Activated CD8-positive, alpha-beta memory T cell treated with anti-CD3 and anti-CD28 coated beads, Interleukin-2, amount 50 U/mL, for 48 hours (primary cell): ENCODE measurements around the gene ZFYVE28.
"Not testable (repeated sequence)": the region's sequence is repeated elsewhere in the genome, so short reads cannot be mapped to it uniquely, and the experiment has no call there.

ENCODE experiments used
- DNase-seq: peaks from one replicate; pipeline ENCODE4 v3.0.0-alpha.2; 2020

The ZFYVE28 gene

DNA sequence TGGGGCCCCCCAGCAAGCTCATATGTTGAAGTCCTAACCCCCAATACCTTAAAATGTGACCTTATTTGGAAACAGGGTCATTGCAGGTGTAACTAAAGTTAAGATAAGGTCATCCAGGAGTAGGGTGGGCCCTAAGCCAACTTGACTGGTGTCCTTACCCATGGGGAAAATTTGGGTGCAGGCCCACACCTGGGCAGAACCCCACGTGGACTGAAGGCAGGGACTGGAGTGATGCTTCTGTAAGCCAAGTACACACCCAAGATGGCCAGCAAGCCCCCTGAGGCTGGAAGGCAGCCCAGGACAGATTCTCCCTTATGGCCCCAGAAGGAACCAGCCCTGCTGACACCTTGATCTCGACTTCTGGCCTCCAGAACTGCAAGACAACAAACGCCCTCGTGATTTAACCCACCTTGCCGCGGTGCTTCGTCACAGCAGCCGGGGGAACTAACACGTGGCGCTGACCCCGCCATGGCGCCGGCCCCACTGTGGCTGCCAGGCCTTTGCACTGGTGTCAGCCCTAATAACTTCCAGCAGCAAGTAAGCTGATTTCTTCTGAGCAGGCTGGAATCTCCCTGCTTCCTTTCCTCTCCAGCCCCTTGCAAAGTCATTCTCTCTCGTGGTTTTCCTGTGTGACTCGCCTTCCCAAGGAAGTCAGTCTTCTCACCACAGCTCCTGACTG, 133.4 kb downstream of the ZFYVE28 start:
- DNase-seq, result no peak

DNA sequence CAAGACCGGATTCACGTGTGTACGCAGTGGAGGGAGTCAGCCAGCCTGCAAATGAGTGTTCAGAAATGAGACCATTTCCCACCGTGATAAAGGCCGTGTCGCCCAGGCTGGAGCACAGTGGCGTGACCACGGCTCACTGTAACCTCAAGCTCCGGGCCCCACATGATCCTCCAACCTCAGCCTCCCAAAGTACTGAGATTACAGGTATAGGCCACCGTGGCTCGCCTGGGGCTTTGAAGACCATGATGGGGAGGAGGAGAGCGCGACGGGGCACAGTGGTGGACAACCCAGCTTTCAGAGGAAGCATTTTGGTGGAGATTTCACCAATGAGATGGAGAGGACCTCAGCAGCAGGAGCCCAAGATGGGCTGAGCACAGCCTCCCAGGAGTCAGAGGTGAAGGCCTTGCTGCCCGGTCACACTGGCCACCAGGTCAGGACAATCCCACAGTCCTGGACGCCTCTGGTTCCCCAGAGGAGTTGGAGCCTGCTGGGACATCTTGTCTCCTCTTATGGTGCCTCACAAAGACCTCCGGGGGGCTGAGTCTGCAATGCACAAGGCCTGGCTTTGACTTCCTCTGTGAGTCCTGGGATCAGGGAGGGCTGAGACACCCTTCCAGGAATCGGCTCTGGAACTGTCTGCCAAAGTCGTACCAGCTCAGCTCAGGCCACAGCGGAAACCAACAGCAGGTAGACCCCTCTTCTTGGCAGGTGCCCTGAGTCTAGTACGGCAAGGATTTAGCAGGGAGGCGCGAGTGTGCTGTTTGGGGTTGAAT, 134.1 kb downstream of the ZFYVE28 start:
- no peak for DNase-seq

DNA sequence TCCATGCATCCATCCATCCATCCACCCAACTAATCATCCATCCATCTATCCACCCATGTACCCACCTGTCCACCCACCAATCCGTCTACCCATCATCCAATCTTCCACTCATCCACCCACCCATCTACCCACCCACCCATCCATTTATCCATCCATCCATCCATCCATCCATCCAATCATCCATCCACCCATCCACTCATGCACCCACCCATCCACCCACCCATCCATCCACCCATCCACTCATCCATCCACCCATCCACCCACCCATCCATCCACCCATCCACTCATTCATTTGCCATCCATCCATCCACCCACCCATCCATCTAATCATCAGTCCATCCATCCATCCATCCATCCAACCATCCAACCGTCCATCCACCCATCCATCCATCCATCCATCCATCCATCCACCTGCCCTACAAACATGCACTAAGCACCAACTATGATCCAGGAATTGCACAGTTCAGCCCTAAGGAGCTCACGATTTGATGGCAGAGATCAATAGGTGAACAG, 135.2 kb downstream of the ZFYVE28 start:
- DNase-seq, result no peak

DNA sequence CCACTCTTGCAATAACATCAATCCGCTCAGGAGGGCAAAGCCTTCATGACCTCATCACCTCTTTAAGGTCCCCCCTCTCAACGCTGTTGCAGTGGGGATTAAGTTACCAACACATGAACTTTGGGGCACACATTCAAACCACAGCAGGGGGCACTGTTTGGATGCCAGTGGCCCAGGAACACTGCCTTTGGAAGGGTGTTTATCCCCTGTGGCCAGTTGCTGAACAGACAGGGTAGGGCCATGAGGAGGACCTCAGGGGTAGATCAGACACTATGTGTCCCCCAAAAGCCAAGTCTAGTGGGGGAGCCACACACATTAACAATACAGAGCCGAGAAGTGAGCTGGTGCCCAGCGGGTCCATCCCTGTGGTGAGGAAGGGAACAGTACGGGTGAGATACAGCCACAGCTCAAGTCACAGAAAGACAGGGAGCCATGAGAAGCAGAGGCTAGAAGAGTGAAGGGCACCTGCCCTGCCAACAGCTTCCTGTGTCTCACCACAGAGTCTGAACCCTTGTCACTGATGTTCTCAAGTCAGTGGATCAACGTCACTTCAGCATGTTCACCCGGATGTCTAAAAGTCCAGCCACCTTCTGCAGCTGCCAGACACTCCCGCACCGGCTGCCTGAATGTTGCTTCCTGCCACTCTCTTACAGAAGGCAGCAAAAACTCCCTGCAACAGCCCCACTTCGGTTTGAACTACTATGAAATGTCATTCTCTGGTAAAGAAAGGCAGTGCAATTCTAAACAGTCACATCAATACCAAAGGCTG, 136.7 kb downstream of the ZFYVE28 start:
- no peak for DNase-seq

DNA sequence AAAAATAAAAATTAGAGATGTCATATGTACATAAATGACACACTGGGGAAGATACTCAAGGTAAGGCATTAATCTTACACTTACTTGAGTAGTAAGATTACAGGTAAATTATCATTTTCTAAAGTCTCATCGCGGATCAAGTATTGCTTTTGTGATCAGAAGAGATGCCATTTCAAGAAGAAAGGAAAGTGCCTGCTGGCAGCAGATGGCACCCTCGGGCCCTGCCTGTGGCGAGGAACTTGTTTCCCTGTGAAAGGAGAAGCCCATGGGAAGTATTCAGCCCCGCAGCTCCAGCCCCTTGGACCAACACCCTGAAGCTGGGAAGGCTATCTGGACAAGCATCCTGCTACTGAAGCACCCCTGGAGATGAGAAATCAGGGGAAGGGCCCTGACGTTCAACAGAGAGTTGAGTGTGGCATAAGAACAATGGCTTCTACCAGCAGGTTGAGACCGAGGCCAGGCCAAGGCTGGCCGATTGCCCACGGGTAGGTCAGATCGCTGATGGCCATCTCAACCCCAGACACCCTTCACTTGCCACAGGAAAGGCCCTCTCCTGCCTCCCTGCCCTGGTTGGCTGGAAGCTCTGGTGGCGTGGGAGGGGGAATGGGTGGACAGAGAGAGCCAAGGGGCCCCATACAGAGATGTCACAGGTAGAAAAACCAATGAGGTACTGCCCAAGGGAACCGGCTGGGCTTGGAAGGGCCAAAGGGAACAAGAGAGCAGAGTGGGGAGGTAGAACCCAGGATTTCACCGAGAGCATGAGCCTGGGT, 137.7 kb downstream of the ZFYVE28 start:
- no peak for DNase-seq

DNA sequence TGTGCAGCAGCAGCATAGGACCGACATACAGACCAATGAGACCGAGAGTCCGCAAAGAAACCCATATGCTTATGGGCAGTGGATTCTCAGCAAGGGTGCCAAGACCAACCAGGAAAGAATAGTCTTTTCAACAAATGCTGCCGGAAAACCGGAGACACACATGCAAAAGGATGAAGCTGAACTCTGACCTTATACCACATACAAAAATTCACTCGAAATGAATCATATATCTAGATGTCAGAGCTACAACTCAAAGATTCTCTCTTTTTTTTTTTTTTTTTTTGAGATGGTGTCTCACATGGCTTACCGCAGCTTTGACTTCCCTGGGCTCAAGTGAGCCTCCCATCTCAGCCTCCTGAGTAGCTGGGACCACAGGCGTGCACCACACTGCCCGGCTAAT, 140.5 kb downstream of the ZFYVE28 start:
- no peak for DNase-seq

DNA sequence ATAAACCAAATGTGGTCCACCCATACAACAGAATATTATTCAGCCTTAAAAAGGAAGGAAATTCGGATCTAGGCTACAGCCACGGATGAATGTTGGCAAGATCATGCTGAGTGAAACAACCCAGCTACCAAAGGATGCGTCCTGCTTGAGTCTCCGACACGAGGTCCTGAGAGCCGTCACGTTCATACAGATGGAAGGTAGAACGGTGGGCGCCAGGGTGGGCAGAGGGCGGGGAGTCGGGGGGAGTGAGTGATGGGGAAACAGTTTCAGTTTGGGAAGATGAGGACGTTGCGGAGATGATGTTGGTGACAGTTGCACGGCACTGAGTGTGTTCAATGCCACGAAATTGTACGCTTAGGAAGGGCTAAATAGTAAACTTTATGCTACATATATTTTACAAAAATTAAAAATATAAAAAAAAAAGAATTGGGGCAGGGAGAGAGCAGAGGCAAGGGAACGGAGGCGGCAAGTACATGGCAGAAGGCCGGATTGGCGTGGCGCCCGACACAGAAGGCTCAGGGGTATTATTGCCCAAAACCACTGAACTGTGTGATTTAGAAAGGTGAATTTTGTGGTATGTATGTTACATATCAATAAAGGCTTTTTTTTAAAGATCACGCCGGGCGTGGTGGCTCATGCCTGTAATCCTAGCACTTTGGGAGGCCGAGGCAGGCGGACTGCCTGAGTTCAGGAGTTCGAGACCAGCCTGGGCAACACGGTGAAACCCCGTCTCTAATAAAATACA, 141.7 kb downstream of the ZFYVE28 start:
- DNase-seq, result no peak

DNA sequence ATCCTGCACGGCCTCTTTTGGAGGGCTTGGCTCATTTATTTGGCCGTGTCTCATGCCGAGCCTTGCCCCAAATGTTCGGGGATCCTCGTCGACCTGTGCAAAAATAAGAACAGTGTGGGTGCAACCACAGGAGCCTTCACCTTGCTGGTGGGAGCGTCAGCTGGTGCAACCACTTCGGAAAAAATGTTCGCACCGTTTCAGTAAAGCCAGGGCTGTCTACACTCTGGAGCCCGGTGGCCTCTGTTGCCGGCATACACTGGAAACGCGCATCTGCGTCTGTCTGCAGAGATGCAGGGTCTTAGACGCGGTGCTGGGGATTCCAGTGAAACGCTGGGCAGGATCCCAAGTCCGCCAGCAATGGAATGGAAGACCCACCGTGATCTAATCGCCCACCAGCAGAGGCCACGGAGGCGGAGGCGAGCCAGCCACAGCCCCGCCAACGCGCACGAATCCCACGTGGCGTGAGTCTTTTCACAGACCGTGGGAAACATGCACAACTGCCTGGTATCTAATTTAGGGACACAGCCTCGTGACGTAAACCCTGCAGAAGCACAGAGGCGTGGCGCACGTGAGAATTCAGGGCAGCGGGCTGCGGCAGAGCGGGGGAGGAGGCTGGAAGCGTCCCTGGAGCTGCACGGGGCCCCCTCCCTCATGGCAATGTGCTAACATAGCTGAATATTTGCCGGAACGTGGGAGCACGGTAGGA, 142.7 kb downstream of the ZFYVE28 start:
- no peak for DNase-seq

DNA sequence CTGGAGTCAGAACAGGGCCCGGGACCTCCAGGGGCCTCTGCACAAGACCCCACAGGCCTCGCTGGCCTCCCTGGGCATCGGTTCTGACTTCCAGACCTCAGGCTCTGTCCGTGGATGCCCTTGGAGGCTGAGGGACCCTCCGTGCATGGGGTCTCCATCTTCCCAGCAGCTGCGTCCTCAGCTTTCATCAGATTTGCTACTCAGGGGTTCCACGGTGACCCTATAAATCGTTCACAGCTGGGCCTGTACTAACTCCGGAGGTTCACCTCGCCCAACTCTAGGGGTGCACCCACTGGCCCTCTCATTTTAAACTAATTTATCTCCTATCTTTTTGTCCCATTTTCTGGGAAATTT, 143.4 kb downstream of the ZFYVE28 start:
- DNase-seq, result not testable (repeated sequence)

DNA sequence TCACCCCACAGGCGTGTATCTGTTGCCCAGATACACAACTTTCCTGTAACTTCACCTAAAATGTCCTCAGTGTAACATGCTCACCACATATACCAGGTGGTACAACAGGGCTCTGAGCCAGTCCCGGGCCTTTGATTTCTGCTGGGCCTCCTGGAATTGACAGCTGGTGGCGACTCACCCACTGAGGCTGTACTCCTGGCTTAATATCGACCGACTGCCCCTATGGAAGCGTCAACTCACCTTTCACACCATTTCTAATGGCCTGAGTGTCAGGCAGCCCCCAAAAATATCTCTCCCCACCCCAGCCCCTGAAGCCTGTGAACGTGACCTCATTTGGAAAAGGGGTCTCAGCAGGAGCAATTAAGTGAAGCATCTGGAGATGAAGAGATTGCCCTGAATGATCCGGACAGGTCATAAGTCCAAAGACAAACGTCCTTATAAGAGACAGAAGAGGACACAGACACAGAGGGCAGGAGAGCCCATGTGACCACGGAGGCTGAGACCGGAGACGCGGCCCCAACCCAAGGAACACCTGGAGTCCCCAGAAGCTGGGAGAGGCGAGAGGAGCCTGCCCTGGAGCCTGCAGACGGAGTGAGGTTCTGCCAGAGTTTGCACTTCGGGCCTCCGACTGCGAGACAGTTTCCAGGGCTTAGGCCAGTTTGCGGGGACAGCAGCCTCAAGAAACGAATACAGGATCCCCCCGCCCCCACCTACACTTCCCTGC, 144.0 kb downstream of the ZFYVE28 start:
- DNase-seq, result no peak

DNA sequence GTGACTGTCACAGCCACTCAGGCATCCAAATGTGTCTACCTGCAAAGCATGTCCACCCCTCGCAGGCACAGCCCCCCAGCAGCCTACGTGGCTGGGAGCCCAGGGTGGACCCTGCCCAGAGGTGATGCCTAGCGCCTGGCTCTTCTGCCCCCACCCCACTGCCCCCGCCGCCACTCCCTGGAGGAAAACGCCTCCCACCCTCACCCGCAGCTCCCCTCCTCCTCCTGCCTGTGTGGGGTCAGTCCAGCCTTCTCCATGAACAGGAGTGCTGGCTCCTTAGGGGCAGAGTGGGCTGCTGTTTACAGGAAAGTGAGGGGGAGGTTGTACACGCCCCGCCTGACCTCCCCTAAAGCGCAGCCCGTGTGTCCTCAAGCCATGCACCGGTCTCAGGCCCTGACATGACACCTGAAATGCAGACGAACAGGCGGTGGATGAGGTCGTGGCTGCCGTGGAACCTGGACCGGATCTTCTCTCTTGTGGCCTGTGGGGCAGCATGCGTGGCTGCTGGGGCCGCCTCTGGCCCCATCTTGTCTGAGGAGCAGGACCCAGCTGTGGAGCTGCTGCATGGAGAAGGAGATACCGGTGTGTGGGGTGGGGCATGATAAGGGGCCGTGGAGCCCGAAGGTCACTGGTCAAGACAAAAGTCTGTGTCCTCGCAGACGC, 144.7 kb downstream of the ZFYVE28 start:
- no peak for DNase-seq

DNA sequence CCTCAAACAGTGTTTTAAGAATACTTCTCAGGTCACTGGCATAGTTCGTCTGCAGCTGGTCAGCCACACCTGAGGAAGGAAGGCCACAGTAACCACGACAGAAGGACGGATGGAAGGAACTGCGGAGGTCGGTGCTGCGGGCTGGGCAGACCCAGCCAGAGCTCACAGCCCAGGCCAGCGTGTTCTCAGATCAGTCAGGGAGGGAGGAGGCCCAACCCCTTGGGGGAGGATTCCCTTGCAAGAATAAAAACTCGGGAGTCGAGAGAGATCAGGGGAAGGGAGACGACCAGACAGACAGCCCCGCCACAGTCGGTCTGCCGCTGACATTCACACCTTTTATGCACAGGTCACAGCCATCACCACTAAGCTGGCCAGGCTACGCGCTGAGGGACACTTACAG, 145.2 kb downstream of the ZFYVE28 start:
- no peak for DNase-seq

DNA sequence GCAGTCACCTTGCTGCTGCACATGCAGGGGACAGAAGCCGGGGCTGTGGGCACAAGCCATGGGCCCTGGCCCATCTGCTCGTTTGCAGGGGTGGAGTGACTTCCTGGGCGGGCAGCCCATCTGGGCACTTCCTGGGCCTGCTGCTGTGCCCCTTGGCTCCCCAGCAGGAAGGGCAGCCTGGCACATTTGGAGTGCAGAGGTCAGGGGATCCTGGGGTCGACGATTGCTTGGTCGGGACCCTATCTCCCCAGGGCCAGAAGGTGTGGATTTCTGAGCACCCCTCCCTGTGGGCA, 145.7 kb downstream of the ZFYVE28 start:
- no peak for DNase-seq

DNA sequence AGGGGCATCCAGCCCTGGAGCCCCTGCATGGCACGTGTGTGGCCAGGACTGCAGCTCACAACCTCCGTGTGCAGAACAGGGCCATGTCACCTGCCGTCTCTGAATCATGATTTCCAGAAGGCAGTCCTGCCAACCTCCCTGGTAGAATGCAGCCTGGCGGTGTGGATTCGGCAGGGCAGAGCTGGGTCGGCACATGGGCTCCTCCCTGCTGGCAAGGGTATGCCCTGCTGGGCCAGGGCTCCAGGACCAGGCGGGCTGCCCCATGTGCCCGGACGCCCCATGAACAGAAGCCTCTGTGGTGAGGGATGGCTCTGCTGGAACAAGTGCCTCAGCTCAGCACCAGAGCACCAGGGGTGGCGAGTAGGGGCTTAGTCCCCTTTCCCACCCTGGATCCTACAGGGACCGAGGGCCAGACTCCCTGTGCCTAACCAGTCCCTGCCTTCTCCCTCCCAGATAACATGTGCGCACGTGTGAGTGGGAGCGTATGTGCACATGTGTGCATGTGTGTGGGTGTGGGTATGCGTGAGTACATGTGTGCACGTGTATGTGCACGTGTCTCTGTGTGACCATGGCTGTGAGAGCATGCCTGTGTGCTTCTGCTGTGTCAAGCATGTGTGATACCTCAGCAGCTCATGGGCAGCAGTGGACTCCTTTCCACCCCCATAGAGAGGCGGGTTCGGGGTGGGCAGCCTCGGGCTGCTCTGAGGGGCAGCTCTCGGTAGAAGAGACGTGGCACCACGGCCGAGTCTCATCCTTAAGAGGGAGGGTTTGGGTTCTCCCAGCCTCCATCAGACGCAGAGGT, 146.2 kb downstream of the ZFYVE28 start:
- no peak for DNase-seq

DNA sequence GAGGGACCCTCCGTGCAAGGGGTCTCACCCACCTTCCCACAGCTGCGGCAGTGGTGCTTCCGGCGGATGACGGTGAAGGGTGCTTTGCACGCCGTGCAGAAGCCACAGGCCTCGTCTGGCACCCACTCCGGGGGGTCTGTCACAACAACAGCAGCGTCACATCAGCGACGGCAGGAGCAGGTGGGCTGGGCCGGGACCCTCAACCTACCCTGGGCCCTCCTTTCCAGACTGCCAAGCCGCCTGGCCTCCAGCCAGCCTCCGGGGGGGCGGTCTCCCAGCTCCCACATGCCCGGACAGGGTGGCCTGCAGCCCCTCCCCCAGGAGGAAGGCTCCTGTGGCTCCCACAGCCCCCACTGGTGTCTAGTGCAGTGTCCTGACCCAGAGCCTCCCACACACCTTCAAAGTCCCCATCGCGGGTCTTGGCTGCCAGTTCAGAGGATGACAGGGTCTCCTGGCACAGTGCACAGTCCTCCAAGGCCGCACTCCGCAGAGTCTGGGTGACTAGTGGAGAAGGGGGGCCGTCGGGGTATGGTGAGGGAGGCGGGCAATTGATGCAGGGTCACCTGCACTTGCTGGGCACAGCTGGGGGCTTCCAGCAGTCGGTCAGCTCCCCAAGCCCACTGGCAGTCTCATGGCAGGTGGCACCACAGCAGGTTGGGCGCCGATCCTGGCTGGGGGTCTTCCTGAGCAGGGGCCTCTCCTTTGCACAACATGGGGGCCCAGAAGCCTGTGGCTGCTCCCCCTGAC, 147.0 kb downstream of the ZFYVE28 start:
- no peak for DNase-seq

DNA sequence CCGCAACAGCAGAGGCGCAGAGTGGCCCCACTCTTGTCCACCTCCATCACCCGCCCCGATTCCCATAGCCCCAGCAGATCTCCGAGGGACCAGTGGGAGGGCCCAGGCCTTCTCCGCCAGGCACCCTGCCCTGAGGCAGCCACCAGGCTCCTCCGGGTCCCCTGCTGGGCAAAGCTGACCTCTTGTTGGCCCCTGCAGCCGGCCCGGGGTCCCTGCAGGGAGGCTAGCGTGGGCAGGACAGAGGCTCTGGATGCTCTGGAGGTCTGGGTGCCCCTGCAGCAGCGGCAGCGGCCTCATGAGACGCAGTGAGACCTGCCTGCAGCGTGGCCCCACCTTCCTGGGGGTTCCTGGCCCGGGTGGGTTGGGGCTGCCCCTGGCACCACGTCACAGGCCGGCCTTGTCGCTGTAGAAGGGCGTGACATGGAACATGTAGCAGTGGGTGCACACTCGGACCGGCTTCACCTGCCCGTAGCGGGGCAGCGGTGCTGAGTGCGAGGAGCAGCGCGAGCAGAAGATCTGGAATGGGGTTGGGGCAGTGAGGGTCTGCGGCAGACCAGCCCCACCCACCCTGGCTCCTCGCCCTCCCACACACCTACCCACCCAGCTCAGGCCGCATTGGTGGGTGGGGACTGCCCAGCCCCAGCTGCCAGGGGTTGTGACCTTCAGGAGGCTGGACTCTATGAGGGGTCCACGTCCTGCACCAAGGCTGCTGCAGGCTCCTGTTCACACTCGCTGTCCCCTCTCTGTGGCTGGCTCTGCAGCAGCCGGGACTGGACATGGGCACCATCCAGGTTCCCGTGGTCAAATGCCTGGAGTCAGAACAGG, 147.9 kb downstream of the ZFYVE28 start:
- DNase-seq, result no peak

DNA sequence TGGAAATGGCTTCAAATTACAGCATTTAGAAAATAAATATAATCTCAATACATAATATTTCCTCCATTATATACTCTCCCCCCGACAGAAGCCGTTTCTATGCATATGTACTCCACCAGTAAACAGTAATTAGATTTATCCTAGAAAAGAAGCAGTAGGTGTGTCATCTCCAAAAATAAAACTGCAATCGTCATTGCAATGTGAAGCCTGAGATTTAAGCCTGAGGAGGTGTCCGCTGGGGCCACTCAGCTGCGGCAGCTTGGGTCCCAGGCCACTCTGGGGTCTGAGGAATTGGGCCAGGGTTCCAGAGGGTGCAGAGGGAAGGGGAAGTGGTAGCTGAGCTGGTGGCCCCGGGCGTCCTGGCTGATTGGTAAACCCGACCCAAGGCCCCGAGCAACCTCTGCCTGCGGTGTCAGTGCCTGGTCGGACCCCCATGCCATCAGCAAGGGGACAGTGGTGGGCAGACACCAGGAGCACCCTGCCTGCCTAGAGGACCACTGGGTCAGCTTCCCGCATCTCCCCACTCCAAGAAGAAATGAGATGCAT, 148.8 kb downstream of the ZFYVE28 start:
- no peak for DNase-seq

DNA sequence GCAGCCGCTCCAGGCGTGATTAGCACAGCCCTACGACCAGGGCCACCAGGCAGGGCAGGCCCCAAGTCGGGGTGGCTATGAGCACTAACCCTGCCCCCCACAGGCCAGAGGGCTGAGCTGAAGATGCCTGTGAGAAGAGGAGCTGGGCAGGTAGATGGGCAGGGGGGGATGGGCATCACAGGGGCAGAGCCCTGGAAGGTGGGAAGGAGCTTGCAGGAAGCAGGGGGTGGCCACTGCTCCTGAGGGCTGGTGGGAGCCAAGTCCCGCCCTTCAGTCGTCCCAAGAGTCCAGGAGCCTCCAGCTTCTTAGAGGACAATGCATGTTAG, 149.3 kb downstream of the ZFYVE28 start:
- no peak for DNase-seq
